ENCODE measurements around the gene THPO.

Gene THPO

DNA sequence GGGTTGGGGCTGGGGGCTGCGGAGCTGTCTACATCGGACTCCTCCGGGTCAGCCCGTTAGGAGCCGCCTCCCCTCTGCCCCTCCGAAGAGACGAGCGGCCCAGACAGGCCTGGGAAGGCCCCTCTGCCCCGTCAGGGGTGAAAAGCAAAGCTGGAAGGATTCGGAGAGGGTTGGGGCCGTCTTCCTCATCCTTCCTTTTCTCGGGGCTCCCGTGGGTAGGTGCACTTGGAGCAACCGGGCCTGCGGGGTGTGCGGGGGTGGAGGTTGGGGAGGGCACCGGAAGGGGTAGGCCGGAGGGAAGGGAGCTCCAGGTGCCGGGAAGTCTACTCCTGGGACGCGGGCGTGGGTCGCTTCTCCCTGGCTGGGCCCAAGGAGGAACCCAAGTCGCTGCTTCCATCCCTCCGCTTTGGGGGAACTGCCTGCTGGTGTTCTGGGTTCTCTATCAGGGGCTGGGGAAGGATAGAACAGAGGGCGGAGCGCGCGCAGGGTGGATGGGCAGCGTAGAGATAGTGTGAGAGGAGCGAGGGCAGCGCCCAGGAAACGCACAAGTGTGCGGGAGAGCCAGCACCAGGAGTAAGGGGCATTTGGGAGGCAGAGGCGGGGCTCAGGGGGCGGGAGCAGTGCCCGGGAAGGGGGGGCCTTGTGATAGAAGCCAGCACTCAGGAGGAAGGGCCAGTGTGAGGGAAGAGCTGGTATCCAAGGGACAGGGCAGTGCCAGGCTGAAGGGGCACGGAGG, 15.9 kb downstream of the THPO start:
- DNase-seq = no peak

DNA sequence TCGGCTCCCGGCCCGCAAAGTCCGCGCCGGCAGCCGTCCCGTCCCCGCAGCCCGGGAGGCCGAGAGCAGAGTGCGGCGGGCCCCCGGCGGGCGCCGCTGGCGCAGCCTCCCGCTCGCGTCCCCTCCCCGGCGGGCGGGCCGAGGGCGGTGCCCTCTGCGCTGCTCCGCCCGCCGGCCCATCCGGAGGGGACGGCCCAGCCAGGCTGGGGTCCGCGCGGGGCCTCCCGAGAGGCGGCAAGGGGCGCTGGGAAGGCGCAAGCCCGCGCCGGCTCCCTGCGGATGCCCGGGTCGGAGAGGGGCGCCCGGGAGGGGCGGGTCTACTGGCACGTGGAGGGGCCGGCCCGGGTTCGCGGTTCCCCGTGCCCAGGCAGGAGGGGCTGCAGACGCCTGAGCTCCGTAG, 16.5 kb downstream of the THPO start, which contains the start of the genes CLCN2 and POLR2H:
Gene CLCN2, minus strand, starts transcription at position 74 of the 400 bp plus-strand sequence. CDS start 126 bp downstream, outside the sequence.
Gene POLR2H, plus strand, starts transcription at position 179 of the 400 bp plus-strand sequence. CDS start 1,783 bp downstream, outside the sequence.
- DNase-seq = no peak

GRCh38 chr3:184360929-184361531, 17.0 kb downstream of the THPO start:
- no peak for DNase-seq

DNA sequence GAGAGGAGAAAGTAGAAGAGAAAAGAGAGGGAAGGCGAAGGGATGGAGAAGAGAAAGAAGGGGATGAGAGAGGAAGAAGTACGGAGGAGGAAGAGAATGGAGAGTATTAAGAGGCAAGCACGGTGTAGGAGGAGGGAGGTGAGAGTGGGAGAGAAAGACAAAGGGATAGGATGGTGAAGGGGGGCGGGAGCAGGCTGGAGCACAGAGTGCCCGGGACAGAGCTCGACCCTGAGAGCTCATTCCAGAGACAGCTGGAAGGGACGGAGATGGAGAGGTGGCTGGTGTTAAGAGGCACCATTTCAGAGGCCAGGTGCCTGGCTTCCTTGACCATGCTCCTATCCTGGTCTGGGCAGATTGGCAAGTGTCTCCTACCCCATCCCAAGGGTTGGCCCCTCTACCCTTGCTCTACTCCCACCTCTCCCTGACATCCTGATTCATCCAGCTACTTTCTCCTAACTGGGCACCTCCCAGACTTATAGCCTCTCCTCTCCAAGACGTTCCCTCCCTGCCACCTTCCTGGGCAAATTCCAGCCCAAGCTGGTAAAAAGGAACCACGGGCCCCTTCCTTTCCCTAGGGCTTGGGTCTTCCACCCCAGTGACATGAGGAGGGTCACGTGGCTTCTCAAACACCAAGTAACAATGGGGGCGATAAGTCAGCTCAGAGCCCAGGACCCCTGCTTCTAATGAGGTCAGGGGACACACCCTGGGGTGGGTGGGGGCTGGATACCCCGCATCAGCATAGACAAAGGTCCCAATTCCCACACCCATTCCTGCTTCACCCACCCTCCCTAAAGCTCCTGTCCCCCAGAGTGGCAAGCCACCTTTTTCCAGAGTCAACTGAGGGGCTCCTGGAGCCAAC, 17.7 kb downstream of the THPO start:
- no peak for DNase-seq

DNA sequence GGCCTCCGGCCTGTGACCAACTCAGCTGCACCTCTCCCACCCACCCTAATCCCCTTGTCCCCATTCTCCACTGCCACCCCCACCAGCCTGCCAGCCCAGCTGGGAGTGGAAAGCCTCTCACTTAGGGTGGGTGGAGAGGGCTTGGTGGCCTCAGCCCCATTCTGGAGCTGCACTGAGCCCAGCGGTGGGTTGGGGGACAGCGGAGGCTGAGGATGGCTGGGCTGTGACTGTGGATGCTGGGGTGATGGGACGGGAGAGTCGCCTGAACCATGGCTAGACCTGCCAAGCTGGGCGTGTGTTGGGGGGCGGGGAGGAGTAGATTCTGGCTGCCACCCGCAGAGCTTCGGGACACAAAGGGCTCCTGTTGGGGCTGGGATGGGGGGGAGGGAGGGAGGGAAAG, 18.4 kb downstream of the THPO start:
- no peak for DNase-seq

- DNase-seq = no peak
Measured at GRCh38 chr3:184358921-184359350, 19.1 kb downstream of the THPO start.

GRCh38 chr3:184358124-184358767, 19.8 kb downstream of the THPO start:
- no peak for DNase-seq

DNA sequence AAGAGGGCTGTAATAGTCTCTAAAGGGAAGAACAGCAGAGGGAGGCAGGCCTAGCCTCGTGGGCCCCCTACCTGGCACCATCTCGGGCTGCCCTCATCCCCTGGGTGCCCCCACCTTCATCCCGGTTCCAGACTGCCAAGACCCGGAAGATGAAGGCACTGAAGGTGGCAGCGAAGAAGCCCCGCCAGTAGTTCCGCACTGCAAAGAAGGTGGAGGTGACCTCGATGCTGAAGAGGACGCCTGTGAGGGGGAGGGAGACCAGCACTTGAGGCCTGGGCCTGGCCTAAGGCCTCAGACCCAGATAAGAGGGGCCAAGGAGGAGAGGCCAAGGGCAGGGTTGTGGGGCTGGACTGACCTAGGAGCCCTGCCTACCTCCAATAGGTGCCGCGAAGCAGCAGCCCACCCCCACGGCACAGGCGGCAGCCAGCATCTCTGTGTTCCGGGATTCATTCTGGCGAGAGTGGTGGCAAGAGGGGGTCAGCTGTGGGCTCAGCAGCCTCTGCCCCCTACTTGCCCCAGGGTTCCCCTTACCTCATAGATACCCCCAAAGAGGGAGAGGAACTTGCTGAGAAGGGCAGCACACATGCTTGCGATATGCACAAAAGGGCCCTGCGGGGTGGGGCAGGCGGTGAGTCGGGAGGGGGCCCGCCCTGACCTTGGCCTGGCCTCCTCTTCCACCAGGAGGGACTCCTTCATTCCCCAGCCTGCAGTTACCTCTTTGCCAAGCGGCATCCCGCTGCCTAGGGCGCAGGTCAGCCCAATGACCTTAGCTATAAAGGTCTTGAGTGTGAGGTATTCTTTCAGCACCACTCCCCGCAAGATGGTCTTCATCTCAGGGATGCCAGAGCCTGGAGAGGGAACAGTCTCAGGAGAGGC, 20.5 kb downstream of the THPO start:
- DNase-seq = no peak

- no peak for DNase-seq
Measured at GRCh38 chr3:184355261-184356040, 22.6 kb downstream of the THPO start.

DNA sequence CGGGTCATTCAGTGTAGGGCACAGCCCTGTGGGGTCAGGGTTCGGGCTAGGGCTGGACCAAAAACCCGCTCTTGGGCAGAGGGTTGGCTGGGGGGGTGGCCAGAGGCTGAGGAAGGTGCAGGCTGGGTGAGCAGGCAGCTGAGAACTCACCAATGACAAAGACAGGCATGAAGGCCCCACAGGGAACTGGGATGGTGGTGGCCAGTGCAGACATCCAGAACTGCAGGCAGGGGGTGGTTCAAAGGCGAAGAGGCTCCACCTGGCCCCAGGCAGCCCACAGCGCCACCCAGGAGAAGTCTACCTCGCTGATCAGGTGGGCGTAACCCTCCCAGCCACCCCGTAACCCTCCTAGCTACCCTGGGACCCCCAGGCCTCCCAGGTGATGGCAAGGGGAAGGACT, 23.3 kb downstream of the THPO start:
- no peak for DNase-seq

GRCh38 chr3:184354121-184354728, 23.8 kb downstream of the THPO start:
- no peak for DNase-seq

DNA sequence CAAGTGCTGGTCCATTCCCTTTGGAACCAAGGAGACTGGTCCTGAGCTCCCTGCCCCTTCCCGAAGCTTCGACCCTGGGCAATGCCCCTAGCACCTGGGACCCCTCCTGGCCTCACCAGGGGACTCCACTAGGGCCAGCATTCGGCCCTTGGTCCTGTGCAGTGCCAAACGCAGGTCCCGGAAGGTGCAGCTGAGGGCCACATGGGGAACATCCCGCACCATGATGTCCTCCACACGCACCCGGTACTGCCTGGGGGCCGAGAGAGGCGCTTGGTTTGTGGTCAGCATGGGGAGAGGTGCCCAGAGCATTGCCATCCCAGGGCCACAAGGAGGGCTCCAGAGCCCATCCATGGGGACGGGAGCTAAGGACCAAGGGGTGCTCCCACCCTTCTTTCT, 24.5 kb downstream of the THPO start:
- no peak for DNase-seq

DNA sequence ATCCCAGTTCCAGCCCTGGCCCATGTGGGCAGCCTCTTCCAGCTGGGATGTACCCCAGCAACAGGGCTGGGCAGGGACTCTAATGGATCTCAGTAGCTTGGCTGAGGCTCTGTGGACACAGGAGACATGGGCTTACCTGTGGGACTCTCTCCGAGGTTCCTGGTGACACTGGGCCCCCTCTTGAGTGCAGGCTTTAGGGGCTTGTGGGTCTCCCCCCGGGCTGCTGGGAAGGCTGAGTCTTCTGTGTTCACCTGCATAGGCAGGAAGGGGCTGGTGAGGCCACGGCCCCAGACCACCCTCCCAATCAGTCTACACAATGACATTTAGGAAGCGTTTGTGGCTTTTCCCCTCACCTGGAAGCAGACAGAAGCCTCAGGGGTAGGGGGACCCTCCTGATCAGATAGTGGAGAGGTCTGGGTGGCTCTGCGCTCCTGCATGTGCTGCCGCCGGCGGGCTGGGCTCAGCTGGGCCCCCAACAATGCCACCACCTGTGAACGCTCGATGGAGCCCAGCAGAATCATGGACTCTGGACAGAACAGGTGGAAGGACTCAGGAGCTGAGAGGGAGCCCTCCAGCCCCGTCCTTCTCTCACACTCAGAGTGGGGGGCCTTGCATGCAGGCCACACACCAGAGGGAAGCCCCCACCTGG, 25.0 kb downstream of the THPO start:
- DNase-seq = no peak

GRCh38 chr3:184352149-184352785, 25.7 kb downstream of the THPO start:
- no peak for DNase-seq

GRCh38 chr3:184351511-184352148, 26.4 kb downstream of the THPO start:
- DNase-seq = no peak

GRCh38 chr3:184350618-184351017, 27.4 kb downstream of the THPO start:
- no peak for DNase-seq

GRCh38 chr3:184349563-184350470, 28.2 kb downstream of the THPO start:
- no peak for DNase-seq

GRCh38 chr3:184348057-184348382, 30.0 kb downstream of the THPO start:
- DNase-seq = no peak

Data from NCI-H1436 treated with DMSO at 0.1 percent for 48 hours (cell line).